Gastrocnemius medialis (tissue), 4 donors: ENCODE data around the gene TTYH3. TPM values are rescaled to one million over a fixed set of nuclear protein-coding genes. Genes with fewer than 3 reads are reported as not detected.

Experiments used
- ATAC-seq, 2 donors: fragments of 150-250 bp; one replicate each; pipeline ENCODE4 v1.9.1; 2016
- DNase-seq, 2 donors: peaks; one replicate each; pipeline ENCODE4 v3.0.0-alpha.2; 2019
- H3K27ac ChIP-seq, 4 donors: fragments of 200-600 bp; sonication (generic); 1 replicate in 1 of 4; 2 replicates in 3 of 4; pipeline ENCODE4 v1.5.1; 2016 to 2018; ENCODE audit warnings: mild to moderate bottlenecking in 2 of 4, moderate library complexity in 1 of 4
- H3K27me3 ChIP-seq, 3 donors: fragments of 200-600 bp; sonication (generic) in 2 of 3; 1 replicate in 1 of 3; 2 replicates in 2 of 3; pipeline versions ENCODE4 v1.5.1 to v1.6.0; 2016 to 2019; ENCODE audit warnings: mild to moderate bottlenecking in 1 of 3, moderate library complexity in 1 of 3
- H3K36me3 ChIP-seq, 2 donors: fragments of 200-600 bp; sonication (generic) in 1 of 2; one replicate each; pipeline ENCODE4 v1.5.1; 2017 to 2018
- H3K4me1 ChIP-seq, 2 donors: fragments of 200-600 bp; sonication (generic) in 1 of 2; one replicate each; pipeline ENCODE4 v1.5.1; 2016 to 2017; ENCODE audit warnings: mild to moderate bottlenecking in 2 of 2
- H3K4me3 ChIP-seq, 4 donors: fragments of 200-600 bp; sonication (generic) in 3 of 4; 1 replicate in 1 of 4; 2 replicates in 3 of 4; pipeline ENCODE4 v1.5.1; 2016 to 2019; ENCODE audit warnings: mild to moderate bottlenecking in 2 of 4
- H3K9me3 ChIP-seq, 3 donors: fragments of 200-600 bp; sonication (generic) in 2 of 3; 1 replicate in 1 of 3; 2 replicates in 2 of 3; pipeline ENCODE4 v1.5.1; 2016 to 2019
- CTCF ChIP-seq, 5 experiments: fragments of 450-650 bp in 3 of 5; fragments of 200-600 bp in 2 of 5; sonication (generic) in 2 of 5; IDR thresholded peaks in 4 of 5; conservative IDR thresholded peaks in 1 of 5; 1 replicate in 4 of 5; 2 replicates in 1 of 5; pipeline ENCODE4 v1.5.1; 2016 to 2019; ENCODE audit warnings: antibody characterized with exemption in 5 of 5, mild to moderate bottlenecking in 3 of 5, moderate library complexity in 3 of 5
- POLR2A ChIP-seq, 2 donors: fragments of 450-650 bp; IDR thresholded peaks; one replicate each; pipeline ENCODE4 v1.6.1; 2017; ENCODE audit warnings: antibody characterized with exemption in 2 of 2, mild to moderate bottlenecking in 2 of 2, moderate library complexity in 2 of 2
- in situ Hi-C, 4 donors: fragments of 200-750 bp; cut with MboI; loops; one replicate each; pipeline versions ENCODE4 v1.15.0 to v1.8.0; 2017; ENCODE audit warnings: low sequenced_read_pairs in 4 of 4
- intact Hi-C: fragments of 100-400 bp; cut with DNase I; formaldehyde crosslinking; loops from one replicate; pipeline ENCODE4 v1.15.1; 2023; ENCODE audit warnings: low total_unique reads
- total RNA-seq, 4 donors: library from RNA; depleted of rRNA; stranded (reverse); fragments of >200 nt; gene quantifications; one replicate each; pipeline versions ENCODE4 v1.1.0 to v1.2.3, GENCODE V29; 2016

Gene TTYH3
- total RNA-seq, 4 donors from 2014 or later: 2.9 to 14.8 (median 5.2) TPM

GRCh38 chr7:2613098-2613930, 18.5 kb upstream of the TTYH3 start:
- peak; percentile 11 to 60 for ATAC-seq
- H3K9me3 ChIP-seq: no peaks in the 10 kb centered on the region
- H3K4me3 ChIP-seq: peak overlapping the region; percentile 11 to 32 (median 22)
- in situ Hi-C loops (no loop called here), intact Hi-C loops (no loop called here)
- no peaks in the 10 kb centered on the region for H3K27me3 ChIP-seq
- peak overlapping the region; percentile 75 to 94 (median 88) for H3K27ac ChIP-seq
- TF ChIP-seq CTCF (IDR thresholded peaks at IDR 0.05 in 4 of 5, conservative IDR thresholded peaks at IDR 0.05 in 1 of 5) (no peak), POLR2A (IDR thresholded peaks at IDR 0.05) (no peak)
- peak in 1 of 2 donors; percentile 72 for DNase-seq
- peaks cover 21% of the 10 kb centered on the region in 2 donors for H3K4me1 ChIP-seq
- no peaks in the 10 kb centered on the region for H3K36me3 ChIP-seq

- intact Hi-C loops (loop anchor here (1.0 kb wide), 2 partner anchors 15 to 27 kb away; no protein-coding TSS in a partner anchor), in situ Hi-C loops (no loop called here)
- DNase-seq (peak; percentile 73 to 97), ATAC-seq (peak; percentile 88 to 89)
- Histone ChIP-seq H3K27me3 (no peaks in the 10 kb centered on the region), H3K36me3 (no peaks in the 10 kb centered on the region), H3K4me1 (peaks cover 21 to 25% of the 10 kb centered on the region in 2 donors), H3K27ac (peak overlapping the region; percentile 75 to 94 (median 88)), H3K4me3 (peak overlapping the region; percentile 11 to 32 (median 26)), H3K9me3 (no peaks in the 10 kb centered on the region)
- no peak for TF ChIP-seq POLR2A (IDR thresholded peaks at IDR 0.05)
- no peak for TF ChIP-seq CTCF (IDR thresholded peaks at IDR 0.05 in 4 of 5, conservative IDR thresholded peaks at IDR 0.05 in 1 of 5)
Observed at GRCh38 chr7:2613931-2614600, 17.7 kb upstream of the TTYH3 start.

- TF ChIP-seq CTCF (IDR thresholded peaks at IDR 0.05 in 4 of 5, conservative IDR thresholded peaks at IDR 0.05 in 1 of 5) (no peak), POLR2A (IDR thresholded peaks at IDR 0.05) (no peak)
- no peak for DNase-seq
- Histone ChIP-seq H3K9me3 (no peaks in the 10 kb centered on the region), H3K36me3 (no peaks in the 10 kb centered on the region), H3K27ac (peak overlapping the region; percentile 75 to 94 (median 88)), H3K4me3 (peak overlapping the region; percentile 11 to 32 (median 22)), H3K27me3 (no peaks in the 10 kb centered on the region), H3K4me1 (peaks cover 21 to 25% of the 10 kb centered on the region in 2 donors)
- in situ Hi-C loops: no loop called here
- intact Hi-C loops: loop anchor here (1.0 kb wide), 2 partner anchors 15 to 27 kb away; no protein-coding TSS in a partner anchor
- ATAC-seq: peak in 1 of 2 donors; percentile 9
Observed at GRCh38 chr7:2614631-2615330, 17.0 kb upstream of the TTYH3 start.

GRCh38 chr7:2616387-2617324, 15.1 kb upstream of the TTYH3 start:
- DNase-seq (no peak), ATAC-seq (no peak)
- Histone ChIP-seq H3K36me3 (no peaks in the 10 kb centered on the region), H3K9me3 (no peaks in the 10 kb centered on the region), H3K27ac (no peak overlapping the region), H3K4me3 (no peak overlapping the region), H3K4me1 (peaks cover 25 to 33% of the 10 kb centered on the region in 2 donors), H3K27me3 (no peaks in the 10 kb centered on the region)
- in situ Hi-C loops: no loop called here
- TF ChIP-seq CTCF (IDR thresholded peaks at IDR 0.05 in 4 of 5, conservative IDR thresholded peaks at IDR 0.05 in 1 of 5) (no peak), POLR2A (IDR thresholded peaks at IDR 0.05) (no peak)
- intact Hi-C loops: no loop called here
